Mesodermal cell (in vitro differentiated cells): Measurements from ENCODE around the gene TFDP3. TPM values are rescaled to one million over a fixed set of nuclear protein-coding genes. Genes with fewer than 3 reads are reported as not detected.
A peak's percentile ranks its signal among the peaks of the same experiment; 100 is the strongest.

ENCODE experiments used
- H3K27ac ChIP-seq: 2 replicates; pipeline ENCODE4 v1.7.0; 2013; ENCODE audit warnings: mild to moderate bottlenecking, low read depth, low read length, moderate library complexity; ENCODE audit not compliant: severe bottlenecking
- H3K36me3 ChIP-seq: 2 replicates; pipeline ENCODE4 v1.7.1; 2013; ENCODE audit warnings: mild to moderate bottlenecking, low read length, moderate library complexity; ENCODE audit not compliant: control insufficient read depth, insufficient read depth
- H3K4me1 ChIP-seq: one replicate; pipeline ENCODE4 v1.7.1; 2013; ENCODE audit warnings: mild to moderate bottlenecking, low read length; ENCODE audit not compliant: insufficient read depth, control insufficient read depth, poor library complexity, severe bottlenecking
- H3K4me3 ChIP-seq: 2 replicates; pipeline ENCODE4 v1.7.0; 2013; ENCODE audit warnings: low read length, control low read depth, mild to moderate bottlenecking; ENCODE audit not compliant: insufficient read depth, poor library complexity, severe bottlenecking; ENCODE audit errors: extremely low read depth
- H3K9me3 ChIP-seq: 2 replicates; pipeline ENCODE4 v1.7.1; 2013; ENCODE audit warnings: mild to moderate bottlenecking, low read length, moderate library complexity; ENCODE audit not compliant: control insufficient read depth
- WGBS, 2 experiments: methylation state at CpG; one replicate each; pipeline ENCODE4 v1.1.5; 2013; ENCODE audit warnings: missing lambda C conversion rate in 2 of 2; ENCODE audit not compliant: insufficient coverage in 2 of 2; 5-methylcytosine and 5-hydroxymethylcytosine counted together
- polyA plus RNA-seq, 2 experiments: library from polyadenylated mRNA; stranded (reverse); fragments of 50-300 nt; gene quantifications; one replicate each; pipeline ENCODE4 v1.2.3, GENCODE V29; 2013

TFDP3 gene, protein sequence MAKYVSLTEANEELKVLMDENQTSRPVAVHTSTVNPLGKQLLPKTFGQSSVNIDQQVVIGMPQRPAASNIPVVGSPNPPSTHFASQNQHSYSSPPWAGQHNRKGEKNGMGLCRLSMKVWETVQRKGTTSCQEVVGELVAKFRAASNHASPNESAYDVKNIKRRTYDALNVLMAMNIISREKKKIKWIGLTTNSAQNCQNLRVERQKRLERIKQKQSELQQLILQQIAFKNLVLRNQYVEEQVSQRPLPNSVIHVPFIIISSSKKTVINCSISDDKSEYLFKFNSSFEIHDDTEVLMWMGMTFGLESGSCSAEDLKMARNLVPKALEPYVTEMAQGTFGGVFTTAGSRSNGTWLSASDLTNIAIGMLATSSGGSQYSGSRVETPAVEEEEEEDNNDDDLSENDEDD
- not detected for polyA plus RNA-seq (2013, experiment 1 of 2)
- polyA plus RNA-seq (2013, experiment 2 of 2) = not detected

DNA sequence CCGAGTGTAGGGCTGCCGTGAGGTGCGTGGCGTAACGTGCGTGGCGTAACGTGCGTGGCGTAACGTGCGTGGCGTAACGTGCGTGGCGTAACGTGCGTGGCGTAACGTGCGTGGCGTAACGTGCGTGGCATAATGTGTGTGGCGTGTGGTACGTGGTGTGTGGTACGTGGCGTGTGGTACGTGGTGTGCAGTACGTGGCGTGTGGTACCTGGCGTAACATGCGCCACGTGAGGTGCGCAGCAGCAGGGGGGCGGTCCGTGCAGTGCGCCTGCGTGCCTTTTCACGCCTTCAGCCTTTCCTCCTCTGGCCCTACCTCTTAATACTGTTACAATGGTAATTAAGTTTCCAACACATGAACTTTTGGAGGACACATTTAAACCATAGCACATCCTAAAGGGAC, at the start of gene TFDP3:
TFDP3 (minus strand) TSS at position 26 of the 400 bp plus-strand sequence. CDS start 95 bp downstream, outside the sequence.
- H3K4me1 ChIP-seq = no peaks in the 10 kb centered on the region
- no peak within 1 kb of the TSS for H3K4me3 ChIP-seq
- H3K9me3 ChIP-seq = no peaks in the 10 kb centered on the region
- no peaks in the 10 kb centered on the region for H3K36me3 ChIP-seq
- H3K27ac ChIP-seq = no peak within 1 kb of the TSS
- WGBS, 2 experiments = 93 to 98% methylated on average over 8 to 17 of the region's 40 CpGs

DNA sequence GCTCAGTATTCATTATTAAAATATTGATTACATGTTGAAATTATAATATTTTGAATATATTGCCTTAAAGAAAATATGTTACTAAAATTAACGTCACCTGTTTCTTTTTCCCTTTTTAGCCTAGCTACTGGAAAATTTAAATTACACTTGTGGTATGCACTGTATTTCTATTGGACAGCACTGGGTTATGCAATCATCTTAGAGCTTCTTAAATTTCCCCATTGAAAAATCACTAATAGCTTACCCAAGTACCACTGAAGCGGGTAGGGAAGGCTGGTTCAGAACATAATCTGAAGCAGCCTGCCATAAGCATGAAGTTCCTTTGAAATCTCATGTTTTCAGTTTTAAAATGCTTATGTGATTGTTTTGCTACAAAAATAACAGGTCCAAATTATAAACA, 49.5 kb upstream of the TFDP3 start:
- Histone ChIP-seq H3K27ac (no peak overlapping the region), H3K9me3 (no peaks in the 10 kb centered on the region), H3K4me3 (no peak overlapping the region), H3K36me3 (no peaks in the 10 kb centered on the region), H3K4me1 (peaks cover 9% of the 10 kb centered on the region)
- no CpG with 5 or more reads among the region's 2 CpGs for WGBS, 2 experiments

DNA sequence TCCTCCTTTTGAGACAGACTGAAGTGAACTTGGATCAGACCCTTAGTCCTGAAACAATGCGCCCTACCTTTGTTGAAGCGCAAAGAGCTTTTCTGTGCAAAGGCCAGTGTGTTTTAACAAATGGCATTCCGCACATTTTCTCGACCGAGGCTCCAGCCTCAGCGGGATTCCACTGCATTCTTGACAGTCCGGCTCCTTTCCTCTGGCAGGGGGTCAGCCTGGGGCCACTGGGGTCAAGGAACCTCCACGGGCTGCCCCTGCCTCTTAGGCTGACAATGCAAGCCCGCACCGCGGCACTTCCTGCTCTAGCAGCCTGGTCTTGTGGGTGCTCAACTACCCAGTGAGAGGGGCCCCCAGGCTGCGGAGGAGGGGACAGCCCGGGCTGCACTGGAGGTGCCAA, 47.2 kb upstream of the TFDP3 start:
- WGBS, 2 experiments = 5 to 6% methylated on average over 8 of the region's 13 CpGs
- Histone ChIP-seq H3K27ac (peak overlapping the region; percentile 74), H3K9me3 (no peaks in the 10 kb centered on the region), H3K4me3 (no peak overlapping the region), H3K4me1 (peaks cover 9% of the 10 kb centered on the region), H3K36me3 (no peaks in the 10 kb centered on the region)

DNA sequence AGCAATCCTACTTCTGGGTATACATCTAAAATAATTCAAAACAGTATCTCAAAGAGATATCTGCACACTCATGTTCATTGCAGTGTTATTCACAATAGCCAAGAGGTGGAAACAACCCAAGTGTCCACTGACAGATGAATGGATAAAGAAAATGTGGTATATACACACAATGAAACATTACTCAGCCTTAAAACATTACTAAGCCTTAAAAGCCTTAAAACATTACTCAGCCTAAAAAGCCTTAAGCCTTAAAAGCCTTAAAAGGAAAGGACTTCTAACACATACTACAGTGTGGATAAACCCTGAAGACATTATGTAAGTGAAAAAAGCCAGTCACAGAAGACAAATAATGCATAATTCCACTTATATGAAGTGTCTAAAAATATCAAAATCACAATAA, 40.3 kb upstream of the TFDP3 start:
- Histone ChIP-seq H3K9me3 (no peaks in the 10 kb centered on the region), H3K27ac (no peak overlapping the region), H3K4me3 (no peak overlapping the region), H3K36me3 (no peaks in the 10 kb centered on the region), H3K4me1 (peaks cover 3% of the 10 kb centered on the region)

DNA sequence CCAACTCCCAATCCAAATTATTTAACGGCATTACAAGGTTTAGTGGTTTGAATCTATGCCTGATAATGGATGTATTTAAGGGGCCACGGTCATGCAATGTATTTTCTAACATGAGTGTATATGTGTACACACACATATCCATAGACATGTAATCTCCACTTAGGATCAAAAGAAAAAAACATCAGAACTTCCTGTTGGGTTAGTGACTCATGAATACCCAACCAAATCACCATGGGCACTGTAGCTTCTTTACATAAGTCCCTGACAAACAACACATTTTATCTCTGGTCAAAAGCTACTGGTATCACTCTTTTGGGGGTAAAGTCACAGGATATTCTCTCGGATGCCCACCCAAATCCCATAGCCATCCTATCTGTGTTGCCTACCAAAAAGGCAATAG, 36.5 kb upstream of the TFDP3 start:
- WGBS, 2 experiments = 50% methylated on average over 1 of the region's 3 CpGs; no CpG with 5 or more reads in 1 of the 2 experiments
- Histone ChIP-seq H3K27ac (peak overlapping the region; percentile 29), H3K36me3 (no peaks in the 10 kb centered on the region), H3K9me3 (no peaks in the 10 kb centered on the region), H3K4me3 (no peak overlapping the region), H3K4me1 (peaks cover 9% of the 10 kb centered on the region)

DNA sequence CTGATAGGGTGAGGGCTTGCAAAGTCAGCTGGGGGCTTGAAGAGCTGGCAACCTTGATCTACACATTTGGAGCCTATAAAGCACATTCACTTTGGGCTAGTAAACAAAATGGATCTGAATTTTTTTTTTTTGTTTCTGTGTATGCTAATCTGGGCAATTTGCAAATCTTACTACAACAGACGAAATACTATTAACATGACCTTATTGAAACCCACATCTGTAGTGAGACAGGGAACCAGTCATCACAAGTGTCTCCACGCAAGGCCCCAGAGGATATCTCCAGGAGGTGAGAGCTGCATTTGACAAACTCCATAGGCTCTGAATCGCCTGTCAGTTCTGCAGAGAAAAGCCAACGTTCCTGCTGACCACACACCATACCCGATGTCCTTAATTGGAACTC, 33.0 kb upstream of the TFDP3 start:
- Histone ChIP-seq H3K9me3 (no peaks in the 10 kb centered on the region), H3K27ac (no peak overlapping the region), H3K36me3 (no peaks in the 10 kb centered on the region), H3K4me3 (no peak overlapping the region), H3K4me1 (peaks cover 9% of the 10 kb centered on the region)
- 100% methylated on average over 1 of the region's 5 CpGs; no CpG with 5 or more reads in 1 of the 2 experiments for WGBS, 2 experiments

DNA sequence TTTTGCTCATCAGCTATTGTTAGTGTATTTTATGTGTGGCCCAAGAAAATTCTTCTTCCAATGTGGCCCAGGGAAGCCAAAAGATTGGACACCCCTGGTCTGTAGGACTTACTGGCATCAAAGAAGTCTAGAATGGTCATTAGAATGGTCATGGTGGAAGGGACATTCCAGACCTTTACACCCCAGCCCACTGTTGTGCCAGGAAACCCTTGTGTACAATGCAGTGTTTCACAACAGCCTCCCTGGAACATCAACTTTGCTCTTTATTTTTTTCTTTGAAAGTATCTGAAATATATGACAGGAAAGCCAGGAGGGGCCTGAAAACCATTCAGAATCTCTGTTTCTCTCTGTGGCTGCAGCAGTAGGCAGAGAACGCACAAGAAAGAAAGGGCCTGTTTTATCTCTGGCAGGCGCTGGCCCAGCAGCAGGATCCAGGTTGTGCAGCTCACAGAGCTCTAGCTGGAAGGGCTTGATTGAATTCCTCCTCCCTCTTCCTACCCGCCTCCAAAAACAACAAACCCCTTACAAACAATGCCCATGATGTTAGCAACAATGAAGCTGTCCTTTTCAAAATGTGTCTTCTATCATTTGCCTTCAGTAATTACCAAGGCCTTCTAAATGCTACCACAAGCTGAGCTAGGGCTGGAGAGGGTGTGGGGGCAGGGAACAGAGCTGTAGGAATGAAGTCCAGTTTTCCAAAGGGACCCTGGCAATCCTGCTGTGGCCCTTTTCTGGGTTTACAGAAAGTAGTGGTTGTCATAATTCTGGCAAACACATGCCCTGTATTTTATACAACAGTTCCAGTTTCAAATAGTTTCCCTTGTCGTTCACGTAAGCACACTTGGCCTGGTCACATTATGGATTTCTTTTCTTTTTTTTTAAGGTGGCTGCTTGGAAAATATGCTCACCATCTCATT, 32.3 kb upstream of the TFDP3 start:
- Histone ChIP-seq H3K27ac (peak overlapping the region; percentile 49), H3K9me3 (no peaks in the 10 kb centered on the region), H3K4me3 (no peak overlapping the region), H3K4me1 (peaks cover 9% of the 10 kb centered on the region), H3K36me3 (no peaks in the 10 kb centered on the region)
- 62% methylated on average over 4 of the region's 5 CpGs; no CpG with 5 or more reads in 1 of the 2 experiments for WGBS, 2 experiments

DNA sequence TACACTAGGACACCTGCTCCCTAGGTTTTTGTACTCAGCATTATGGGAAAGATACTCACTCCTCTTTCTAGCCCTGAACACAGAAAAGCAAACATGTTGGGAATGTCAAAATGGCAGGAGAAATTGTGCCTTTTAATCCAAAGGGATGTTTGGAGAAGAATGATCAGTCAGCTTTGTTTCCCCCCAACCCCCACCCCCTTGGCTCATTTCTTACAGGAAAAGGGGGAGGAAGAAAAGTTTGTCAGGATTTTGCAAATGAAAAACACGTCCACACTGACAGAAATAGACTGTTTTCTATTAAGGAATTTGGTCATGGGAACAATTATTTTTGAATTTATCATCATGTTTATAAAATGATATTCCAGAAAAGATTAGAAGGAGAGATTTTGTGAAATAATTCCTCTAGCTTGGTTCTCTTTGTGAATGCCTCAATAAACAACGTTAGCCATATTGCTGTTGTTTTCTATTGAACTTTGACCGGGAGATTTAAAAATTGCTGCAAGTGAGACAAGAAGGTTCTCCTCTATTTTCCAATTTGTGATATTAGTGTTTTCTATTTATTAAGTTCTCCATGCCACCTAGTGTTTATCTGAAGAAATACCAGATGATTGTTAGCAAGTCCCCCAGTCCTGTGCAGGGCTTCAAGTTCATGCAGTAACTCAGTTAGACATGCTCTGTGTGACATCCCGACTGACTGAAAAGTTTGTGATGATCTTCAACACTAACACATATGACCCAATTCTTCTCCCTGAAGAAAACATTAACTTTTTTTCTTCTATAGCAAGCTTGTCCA, 31.3 kb upstream of the TFDP3 start:
- H3K27ac ChIP-seq = no peak overlapping the region
- WGBS, 2 experiments = no CpG with 5 or more reads among the region's 4 CpGs
- H3K4me3 ChIP-seq = no peak overlapping the region
- H3K36me3 ChIP-seq = no peaks in the 10 kb centered on the region
- no peaks in the 10 kb centered on the region for H3K9me3 ChIP-seq
- peaks cover 7% of the 10 kb centered on the region for H3K4me1 ChIP-seq

DNA sequence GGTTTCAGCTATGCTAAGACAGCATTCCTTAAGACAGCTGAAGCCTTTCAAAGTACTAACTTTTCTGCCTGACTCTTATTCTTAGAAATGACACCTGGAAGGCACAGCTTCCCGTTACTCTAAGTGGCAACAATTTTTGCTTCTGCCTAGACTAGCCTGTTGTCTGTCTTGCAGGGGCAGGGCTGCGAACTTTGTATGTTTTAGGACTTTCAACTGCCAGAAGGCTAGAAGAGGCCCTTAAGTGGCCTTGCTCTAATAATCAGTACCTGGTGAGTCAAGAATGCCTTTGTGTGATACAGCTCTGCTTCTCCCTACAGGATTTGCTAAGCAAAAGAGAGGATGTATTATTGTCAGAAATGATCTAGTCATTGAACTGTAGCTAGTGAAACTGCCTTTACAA, 30.0 kb upstream of the TFDP3 start:
- 80 to 100% methylated on average over 1 of the region's 2 CpGs for WGBS, 2 experiments
- Histone ChIP-seq H3K36me3 (no peaks in the 10 kb centered on the region), H3K9me3 (no peaks in the 10 kb centered on the region), H3K27ac (no peak overlapping the region), H3K4me3 (no peak overlapping the region), H3K4me1 (peaks cover 5% of the 10 kb centered on the region)

DNA sequence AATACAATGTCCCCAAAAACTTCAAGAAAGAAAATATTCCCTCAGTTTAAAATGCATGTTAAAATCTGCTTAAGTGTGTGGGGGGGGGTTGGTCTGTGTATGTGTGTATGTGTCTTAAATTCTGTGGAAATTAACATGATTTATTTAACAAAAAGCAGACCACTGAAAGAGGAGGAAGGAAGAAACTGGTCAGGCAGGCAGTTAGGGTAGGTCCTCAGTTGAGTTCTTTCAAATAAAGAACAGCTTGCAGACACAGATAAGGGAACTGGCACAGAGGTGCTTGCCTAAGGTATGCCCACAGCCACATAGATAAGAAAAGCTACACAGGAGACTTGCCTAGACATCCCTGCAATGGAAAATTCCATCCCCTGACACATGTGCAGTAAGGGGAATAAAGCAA, 28.8 kb upstream of the TFDP3 start:
- H3K9me3 ChIP-seq = no peaks in the 10 kb centered on the region
- H3K4me3 ChIP-seq = no peak overlapping the region
- H3K4me1 ChIP-seq = peaks cover 5% of the 10 kb centered on the region
- no peaks in the 10 kb centered on the region for H3K36me3 ChIP-seq
- H3K27ac ChIP-seq = no peak overlapping the region
